22Rv1 (cell line): ENCODE data around the gene BTF3.

Experiments
- ZFX ChIP-seq: fragments of 450-650 bp; IDR thresholded peaks from 2 replicates; pipeline ENCODE4 v1.6.1; 2017; ENCODE audit warnings: antibody characterized with exemption, borderline replicate concordance
- TF ChIP-seq, protein P1 (sequence below): fragments of 450-650 bp; IDR thresholded peaks from 2 replicates; pipeline ENCODE4 v1.5.1; 2017; ENCODE audit warnings: mild to moderate bottlenecking

DNA sequence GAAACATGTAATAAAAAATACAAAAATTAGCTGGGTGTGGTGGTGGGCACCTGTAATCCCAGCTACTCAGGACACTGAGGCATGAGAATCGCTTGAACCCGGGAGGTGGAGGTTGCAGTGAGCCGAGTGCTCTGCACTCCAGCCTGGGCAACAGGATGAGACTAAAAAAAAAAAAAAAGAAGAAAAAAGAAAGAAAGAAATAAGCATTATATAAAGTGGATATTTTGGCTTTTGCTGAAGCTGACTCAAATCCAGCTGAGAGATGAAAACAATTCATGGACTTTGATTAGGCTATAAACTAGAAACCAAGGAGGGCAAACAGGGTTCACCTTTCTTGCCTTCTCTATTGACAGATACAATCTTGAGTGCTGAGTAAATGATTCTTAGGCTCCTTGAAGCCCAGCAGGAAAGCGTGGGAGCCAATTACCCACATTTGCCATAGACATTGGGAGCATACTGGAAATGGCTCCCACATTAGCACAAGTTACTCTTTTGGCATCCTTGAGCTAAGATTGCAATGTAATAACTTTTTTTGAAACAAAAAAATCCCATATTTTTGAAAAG is 2.4 kb upstream of the BTF3 start:
- TF ChIP-seq, protein P1, sequence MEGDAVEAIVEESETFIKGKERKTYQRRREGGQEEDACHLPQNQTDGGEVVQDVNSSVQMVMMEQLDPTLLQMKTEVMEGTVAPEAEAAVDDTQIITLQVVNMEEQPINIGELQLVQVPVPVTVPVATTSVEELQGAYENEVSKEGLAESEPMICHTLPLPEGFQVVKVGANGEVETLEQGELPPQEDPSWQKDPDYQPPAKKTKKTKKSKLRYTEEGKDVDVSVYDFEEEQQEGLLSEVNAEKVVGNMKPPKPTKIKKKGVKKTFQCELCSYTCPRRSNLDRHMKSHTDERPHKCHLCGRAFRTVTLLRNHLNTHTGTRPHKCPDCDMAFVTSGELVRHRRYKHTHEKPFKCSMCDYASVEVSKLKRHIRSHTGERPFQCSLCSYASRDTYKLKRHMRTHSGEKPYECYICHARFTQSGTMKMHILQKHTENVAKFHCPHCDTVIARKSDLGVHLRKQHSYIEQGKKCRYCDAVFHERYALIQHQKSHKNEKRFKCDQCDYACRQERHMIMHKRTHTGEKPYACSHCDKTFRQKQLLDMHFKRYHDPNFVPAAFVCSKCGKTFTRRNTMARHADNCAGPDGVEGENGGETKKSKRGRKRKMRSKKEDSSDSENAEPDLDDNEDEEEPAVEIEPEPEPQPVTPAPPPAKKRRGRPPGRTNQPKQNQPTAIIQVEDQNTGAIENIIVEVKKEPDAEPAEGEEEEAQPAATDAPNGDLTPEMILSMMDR: no peak
- no peak for TF ChIP-seq ZFX
